Mesothelial cell of epicardium (in vitro differentiated cells): Measurements from ENCODE around the gene APAF1. TPM values are rescaled to one million over a fixed set of nuclear protein-coding genes. Genes with fewer than 3 reads are reported as not detected.
A peak's percentile ranks its signal among the peaks of the same experiment; 100 is the strongest.

Source experiments
- DNase-seq, 2 experiments: peaks; one replicate each; pipeline ENCODE4 v3.0.0; 2021; ENCODE audit warnings: low spot score in 2 of 2; ENCODE audit not compliant: unreplicated experiment in 2 of 2
- H3K27ac Mint-ChIP-seq: 2 replicates; pipeline ENCODE4 v1.8.0; 2021; ENCODE audit warnings: mixed read lengths
- H3K27me3 Mint-ChIP-seq: 2 replicates; pipeline ENCODE4 v1.8.0; 2021; ENCODE audit warnings: low read depth, mixed read lengths
- H3K36me3 Mint-ChIP-seq: 2 replicates; pipeline ENCODE4 v1.8.0; 2021; ENCODE audit warnings: mixed read lengths
- H3K4me1 Mint-ChIP-seq: 2 replicates; pipeline ENCODE4 v1.8.0; 2021; ENCODE audit warnings: mixed read lengths
- H3K4me3 Mint-ChIP-seq: 2 replicates; pipeline ENCODE4 v1.8.0; 2021; ENCODE audit warnings: mild to moderate bottlenecking, moderate library complexity, mixed read lengths
- H3K9me3 Mint-ChIP-seq: 2 replicates; pipeline ENCODE4 v1.8.0; 2021; ENCODE audit warnings: mixed read lengths
- CTCF ChIP-seq: fragments of 200-600 bp; sonication (generic); IDR thresholded peaks from one replicate; pipeline ENCODE4 v1.5.0; 2021; ENCODE audit warnings: antibody characterized with exemption; ENCODE audit not compliant: unreplicated experiment
- total RNA-seq: library from RNA; stranded (reverse); gene quantifications from 3 replicates; pipeline ENCODE4 v1.2.1, GENCODE V29; 2021

Gene APAF1
- total RNA-seq, 1 donor from 2014 or later: 25.9 TPM

GRCh38 chr12:98686603-98687002 lies 41.5 kb downstream of the APAF1 start:
- Mint-ChIP-seq H3K27ac (no peak overlapping the region), H3K4me1 (no peaks in the 10 kb centered on the region), H3K9me3 (no peaks in the 10 kb centered on the region), H3K4me3 (no peak overlapping the region), H3K27me3 (no peaks in the 10 kb centered on the region), H3K36me3 (peaks cover 61% of the 10 kb centered on the region)
- no peak for TF ChIP-seq CTCF
- no peak for DNase-seq

DNA sequence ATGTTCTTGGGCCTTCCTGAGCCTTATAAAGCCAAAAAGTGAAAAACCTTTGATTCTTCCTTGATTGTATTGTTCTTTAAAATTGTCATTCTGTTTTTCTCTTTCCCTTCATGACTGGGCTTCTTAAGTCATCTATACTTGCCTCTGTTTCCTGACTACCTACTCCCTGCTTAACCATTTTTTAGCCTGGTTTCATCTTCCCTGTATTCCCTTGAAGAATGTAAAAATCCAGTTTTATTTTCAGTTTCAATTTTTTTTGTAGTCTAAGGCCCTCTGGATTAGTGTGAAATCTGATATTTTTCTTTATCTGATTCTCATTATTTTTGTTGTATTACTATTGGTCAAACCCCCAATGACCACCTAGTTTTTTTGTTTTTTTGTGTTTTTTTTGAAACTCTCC lies 46.3 kb downstream of the APAF1 start:
- H3K27me3 Mint-ChIP-seq: no peaks in the 10 kb centered on the region
- peaks cover 64% of the 10 kb centered on the region for H3K36me3 Mint-ChIP-seq
- DNase-seq: no peak
- no peaks in the 10 kb centered on the region for H3K4me1 Mint-ChIP-seq
- H3K27ac Mint-ChIP-seq: no peak overlapping the region
- TF ChIP-seq CTCF: no peak
- no peak overlapping the region for H3K4me3 Mint-ChIP-seq
- peaks cover 11% of the 10 kb centered on the region for H3K9me3 Mint-ChIP-seq

GRCh38 chr12:98696036-98696646 lies 51.1 kb downstream of the APAF1 start:
- Mint-ChIP-seq H3K27ac (peak overlapping the region; percentile 63), H3K9me3 (peaks cover 11% of the 10 kb centered on the region), H3K4me1 (peaks cover 3% of the 10 kb centered on the region), H3K27me3 (no peaks in the 10 kb centered on the region), H3K36me3 (peaks cover 39% of the 10 kb centered on the region), H3K4me3 (no peak overlapping the region)
- TF ChIP-seq CTCF: no peak
- DNase-seq: no peak

GRCh38 chr12:98697209-98697608 lies 52.1 kb downstream of the APAF1 start:
- Mint-ChIP-seq H3K4me3 (no peak overlapping the region), H3K4me1 (peaks cover 3% of the 10 kb centered on the region), H3K9me3 (peaks cover 11% of the 10 kb centered on the region), H3K27me3 (no peaks in the 10 kb centered on the region), H3K27ac (no peak overlapping the region), H3K36me3 (peaks cover 36% of the 10 kb centered on the region)
- no peak for TF ChIP-seq CTCF
- DNase-seq: no peak

- Mint-ChIP-seq H3K4me1 (peaks cover 3% of the 10 kb centered on the region), H3K4me3 (no peak overlapping the region), H3K27ac (no peak overlapping the region)
These were observed 53.7 kb downstream of the APAF1 start for GRCh38 chr12:98698603-98699463.

More at GRCh38 chr12:98698603-98699463, 53.7 kb downstream of the APAF1 start:
- Mint-ChIP-seq H3K27me3 (no peaks in the 10 kb centered on the region), H3K9me3 (peaks cover 6% of the 10 kb centered on the region), H3K36me3 (peaks cover 23% of the 10 kb centered on the region)
- TF ChIP-seq CTCF: no peak
- DNase-seq: no peak
